Loucy (cell line): ENCODE data around the gene HIBCH.
A peak's percentile ranks its signal among the peaks of the same experiment; 100 is the strongest.

Experiments used
- H2AFZ ChIP-seq: fragments of 200-600 bp; sonication (generic); 2 replicates; pipeline ENCODE4 v1.6.0; 2016; ENCODE audit warnings: antibody characterized with exemption, mild to moderate bottlenecking, low read length, moderate library complexity
- H3F3A ChIP-seq: fragments of 200-600 bp; 2 replicates; pipeline ENCODE4 v1.6.0; 2016; ENCODE audit warnings: antibody characterized with exemption, low read depth, mild to moderate bottlenecking
- H3K27me3 ChIP-seq: fragments of 200-600 bp; sonication (generic); 2 replicates; pipeline ENCODE4 v1.6.1; 2014; ENCODE audit warnings: low read length, mild to moderate bottlenecking; ENCODE audit not compliant: insufficient read depth, poor library complexity, severe bottlenecking
- H3K36me3 ChIP-seq: fragments of 200-600 bp; sonication (generic); 2 replicates; pipeline ENCODE4 v1.6.1; 2016; ENCODE audit warnings: low read length; ENCODE audit not compliant: insufficient read depth
- H3K4me1 ChIP-seq: fragments of 200-600 bp; sonication (generic); 2 replicates; pipeline ENCODE4 v1.5.1; 2014; ENCODE audit warnings: low read length, mild to moderate bottlenecking; ENCODE audit not compliant: insufficient read depth, poor library complexity, severe bottlenecking
- H3K4me2 ChIP-seq: fragments of 200-600 bp; sonication (generic); 2 replicates; pipeline ENCODE4 v1.6.0; 2014; ENCODE audit warnings: antibody characterized with exemption, low read length, low read depth, mild to moderate bottlenecking; ENCODE audit not compliant: poor library complexity, severe bottlenecking
- H3K4me3 ChIP-seq: fragments of 200-600 bp; sonication (generic); 2 replicates; pipeline ENCODE4 v1.5.1; 2014; ENCODE audit warnings: low read length, mild to moderate bottlenecking, mixed read lengths; ENCODE audit not compliant: poor library complexity, severe bottlenecking
- H3K79me2 ChIP-seq: fragments of 200-600 bp; sonication (generic); 2 replicates; pipeline ENCODE4 v1.6.1; 2014; ENCODE audit warnings: low read length; ENCODE audit not compliant: insufficient read depth
- H3K9ac ChIP-seq: fragments of 200-600 bp; sonication (generic); 2 replicates; pipeline ENCODE4 v1.6.0; 2014; ENCODE audit warnings: mild to moderate bottlenecking, low read depth, low read length, moderate library complexity; ENCODE audit not compliant: poor library complexity, severe bottlenecking
- H3K9me2 ChIP-seq: fragments of 200-600 bp; sonication (generic); replicated peaks from 2 replicates; pipeline ENCODE4 v1.6.1; 2016; ENCODE audit warnings: low read depth, low read length, mixed read lengths
- H3K9me3 ChIP-seq: fragments of 200-600 bp; sonication (generic); 2 replicates; pipeline ENCODE4 v1.6.1; 2014; ENCODE audit warnings: mild to moderate bottlenecking, antibody characterized with exemption, low read length, low read depth; ENCODE audit not compliant: insufficient read depth
- H4K20me1 ChIP-seq: fragments of 200-600 bp; sonication (generic); 2 replicates; pipeline ENCODE4 v1.6.0; 2014; ENCODE audit warnings: antibody characterized with exemption, low read length, mild to moderate bottlenecking; ENCODE audit not compliant: insufficient read depth, poor library complexity, severe bottlenecking
- EZH2phosphoT487 ChIP-seq: fragments of 200-600 bp; IDR thresholded peaks from 2 replicates; pipeline ENCODE4 v1.6.1; 2018; ENCODE audit warnings: antibody characterized with exemption, mild to moderate bottlenecking, moderate library complexity, borderline replicate concordance
- TF ChIP-seq, protein P1 (sequence below): fragments of 200-600 bp; sonication (generic); conservative IDR thresholded peaks from 2 replicates; pipeline ENCODE4 v1.5.1; 2014; ENCODE audit warnings: mild to moderate bottlenecking, antibody characterized with exemption, low read length

The HIBCH gene

DNA sequence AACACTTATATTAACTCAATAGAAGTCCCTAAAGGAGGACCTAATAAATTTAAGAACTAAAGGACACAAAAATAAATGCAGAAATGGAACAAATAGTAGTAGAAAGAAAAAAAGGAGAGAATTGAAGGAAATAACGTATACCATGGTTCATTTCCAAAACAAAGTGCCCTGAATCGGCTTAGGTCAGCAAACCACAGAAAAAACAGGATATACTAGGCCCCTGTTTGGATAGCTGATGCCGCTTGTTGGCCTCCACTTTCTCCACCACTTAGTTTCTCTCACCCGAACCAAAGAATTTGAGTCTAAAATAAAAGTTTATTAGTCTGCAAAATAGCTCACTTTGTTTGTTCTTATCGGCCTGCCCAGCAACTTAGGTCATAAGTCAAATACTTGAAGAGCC is 100.4 kb downstream of the HIBCH start:
- Histone ChIP-seq H3K9me2 (no peaks in the 10 kb centered on the region), H3K9me3 (no peaks in the 10 kb centered on the region), H4K20me1 (no peaks in the 10 kb centered on the region), H3K9ac (no peak overlapping the region), H3K36me3 (peaks cover 10% of the 10 kb centered on the region; the same call in 1 of the 2 replicates), H3K4me2 (no peak overlapping the region), H3K4me1 (peaks cover 26% of the 10 kb centered on the region), H3K79me2 (no peaks in the 10 kb centered on the region), H2AFZ (no peak overlapping the region), H3K4me3 (no peak overlapping the region), H3K27me3 (no peaks in the 10 kb centered on the region), H3F3A (no peaks in the 10 kb centered on the region)
- TF ChIP-seq EZH2phosphoT487: no peak
- TF ChIP-seq, protein P1, sequence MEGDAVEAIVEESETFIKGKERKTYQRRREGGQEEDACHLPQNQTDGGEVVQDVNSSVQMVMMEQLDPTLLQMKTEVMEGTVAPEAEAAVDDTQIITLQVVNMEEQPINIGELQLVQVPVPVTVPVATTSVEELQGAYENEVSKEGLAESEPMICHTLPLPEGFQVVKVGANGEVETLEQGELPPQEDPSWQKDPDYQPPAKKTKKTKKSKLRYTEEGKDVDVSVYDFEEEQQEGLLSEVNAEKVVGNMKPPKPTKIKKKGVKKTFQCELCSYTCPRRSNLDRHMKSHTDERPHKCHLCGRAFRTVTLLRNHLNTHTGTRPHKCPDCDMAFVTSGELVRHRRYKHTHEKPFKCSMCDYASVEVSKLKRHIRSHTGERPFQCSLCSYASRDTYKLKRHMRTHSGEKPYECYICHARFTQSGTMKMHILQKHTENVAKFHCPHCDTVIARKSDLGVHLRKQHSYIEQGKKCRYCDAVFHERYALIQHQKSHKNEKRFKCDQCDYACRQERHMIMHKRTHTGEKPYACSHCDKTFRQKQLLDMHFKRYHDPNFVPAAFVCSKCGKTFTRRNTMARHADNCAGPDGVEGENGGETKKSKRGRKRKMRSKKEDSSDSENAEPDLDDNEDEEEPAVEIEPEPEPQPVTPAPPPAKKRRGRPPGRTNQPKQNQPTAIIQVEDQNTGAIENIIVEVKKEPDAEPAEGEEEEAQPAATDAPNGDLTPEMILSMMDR: no peak

DNA sequence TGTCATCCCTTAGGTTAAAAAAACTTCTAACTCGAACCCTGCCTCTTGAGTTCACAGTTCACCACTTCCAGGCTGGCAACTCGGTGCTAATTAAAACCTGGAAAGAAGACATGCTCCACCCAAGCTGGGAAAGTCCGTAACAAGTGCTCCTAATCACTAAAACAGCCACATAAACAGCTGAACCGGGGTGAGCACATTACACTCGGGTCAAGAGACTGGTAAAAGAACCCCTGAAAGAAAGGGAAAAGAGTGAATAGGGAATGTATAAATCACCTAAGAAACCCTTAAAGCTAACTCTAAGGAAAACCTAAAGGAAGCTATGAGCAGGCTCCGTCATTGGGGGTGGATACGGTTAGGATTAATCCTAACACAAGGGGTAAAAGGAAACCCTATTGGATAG is 102.0 kb downstream of the HIBCH start:
- H3K36me3 ChIP-seq: peaks cover 7% of the 10 kb centered on the region; the same call in 1 of the 2 replicates
- no peaks in the 10 kb centered on the region for H3K9me3 ChIP-seq
- no peak overlapping the region for H3K4me2 ChIP-seq
- H3K9ac ChIP-seq: no peak overlapping the region
- no peak for TF ChIP-seq EZH2phosphoT487
- TF ChIP-seq, protein P1: no peak
- no peaks in the 10 kb centered on the region for H4K20me1 ChIP-seq
- H3K4me3 ChIP-seq: no peak overlapping the region
- H3K79me2 ChIP-seq: no peaks in the 10 kb centered on the region
- H2AFZ ChIP-seq: no peak overlapping the region
- no peaks in the 10 kb centered on the region for H3K9me2 ChIP-seq
- peaks cover 29% of the 10 kb centered on the region for H3K4me1 ChIP-seq
- no peaks in the 10 kb centered on the region for H3K27me3 ChIP-seq
- no peaks in the 10 kb centered on the region for H3F3A ChIP-seq

DNA sequence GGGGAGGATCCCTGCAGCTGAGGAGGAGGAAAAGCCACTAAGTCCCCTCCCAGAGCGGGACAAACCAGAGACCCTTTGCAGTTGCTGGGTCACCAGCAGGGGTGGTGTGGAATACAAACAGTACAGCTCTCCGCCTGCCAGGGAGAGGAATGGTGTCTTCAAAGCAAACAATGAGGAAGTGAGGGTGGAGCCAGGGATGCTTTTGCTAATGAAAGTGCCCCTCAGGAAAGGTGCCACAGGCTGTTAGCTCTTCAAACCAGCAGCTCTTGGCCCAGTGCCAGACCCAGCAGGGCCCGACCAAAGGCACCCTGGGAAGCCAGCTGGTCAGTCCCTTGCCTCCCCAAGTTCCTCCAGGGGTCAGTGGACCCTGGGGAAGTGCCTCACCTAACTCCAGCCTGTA is 102.8 kb downstream of the HIBCH start:
- no peak overlapping the region for H3K9ac ChIP-seq
- peak overlapping the region; percentile 26 for H3K4me2 ChIP-seq
- no peaks in the 10 kb centered on the region for H3K9me3 ChIP-seq
- H3K9me2 ChIP-seq: no peaks in the 10 kb centered on the region
- peaks cover 29% of the 10 kb centered on the region for H3K4me1 ChIP-seq
- H3K4me3 ChIP-seq: no peak overlapping the region
- H3K79me2 ChIP-seq: no peaks in the 10 kb centered on the region
- TF ChIP-seq, protein P1: peak; percentile 16; the same call in 1 of the 2 replicates
- no peak for TF ChIP-seq EZH2phosphoT487
- H4K20me1 ChIP-seq: no peaks in the 10 kb centered on the region
- no peaks in the 10 kb centered on the region for H3K27me3 ChIP-seq
- no peaks in the 10 kb centered on the region for H3F3A ChIP-seq
- H2AFZ ChIP-seq: no peak overlapping the region
- H3K36me3 ChIP-seq: peaks cover 8% of the 10 kb centered on the region; the same call in 1 of the 2 replicates
